ENCODE results near the gene CTNNA2.

Gene CTNNA2

DNA sequence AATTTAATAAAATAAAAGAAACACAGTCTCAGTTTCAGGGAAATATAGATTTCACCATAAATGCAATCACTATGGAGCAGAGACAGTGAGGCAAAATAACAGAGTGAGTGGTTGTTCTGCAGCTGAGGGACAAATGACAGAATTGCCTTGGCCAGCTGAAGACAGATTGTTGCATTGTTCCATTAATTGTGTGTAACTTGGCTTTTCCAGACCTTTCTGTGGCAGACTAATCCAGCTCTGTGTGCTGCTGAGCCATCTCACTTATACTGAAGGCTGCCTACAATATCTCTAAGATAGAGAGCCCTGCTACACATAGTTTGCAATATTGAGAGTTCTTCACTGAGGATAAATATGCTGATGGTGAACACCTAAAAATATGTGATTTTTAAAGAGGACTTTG lies 780.2 kb downstream of the CTNNA2 start:
- ATAC-seq: no peak
- TF ChIP-seq ZNF565 (CRISPR knock-in tag; conservative IDR thresholded peaks at IDR 0.05; ENCODE audit: low read depth) (no peak), ZFP3 (CRISPR knock-in tag; IDR thresholded peaks at IDR 0.05) (no peak), SNAI2 (CRISPR knock-in tag; IDR thresholded peaks at IDR 0.05) (no peak), RARB (CRISPR knock-in tag; IDR thresholded peaks at IDR 0.05) (no peak), CSDC2 (CRISPR knock-in tag; IDR thresholded peaks at IDR 0.05) (no peak), ZNF8 (CRISPR knock-in tag; IDR thresholded peaks at IDR 0.05) (no peak), ARNTL (CRISPR knock-in tag; IDR thresholded peaks at IDR 0.05; ENCODE audit: borderline replicate concordance, low read depth) (no peak), TCF4 (CRISPR knock-in tag; IDR thresholded peaks at IDR 0.05; ENCODE audit: borderline replicate concordance) (no peak), TOX (CRISPR knock-in tag; IDR thresholded peaks at IDR 0.05; ENCODE audit: borderline replicate concordance) (no peak), ZNF70 (CRISPR knock-in tag; IDR thresholded peaks at IDR 0.05) (no peak), PPARA (CRISPR knock-in tag; IDR thresholded peaks at IDR 0.05; ENCODE audit: borderline replicate concordance) (no peak), BACH2 (CRISPR knock-in tag; IDR thresholded peaks at IDR 0.05; ENCODE audit: borderline replicate concordance) (no peak), ZC3H10 (CRISPR knock-in tag; IDR thresholded peaks at IDR 0.05) (no peak)
- TF ChIP-seq, protein P1, sequence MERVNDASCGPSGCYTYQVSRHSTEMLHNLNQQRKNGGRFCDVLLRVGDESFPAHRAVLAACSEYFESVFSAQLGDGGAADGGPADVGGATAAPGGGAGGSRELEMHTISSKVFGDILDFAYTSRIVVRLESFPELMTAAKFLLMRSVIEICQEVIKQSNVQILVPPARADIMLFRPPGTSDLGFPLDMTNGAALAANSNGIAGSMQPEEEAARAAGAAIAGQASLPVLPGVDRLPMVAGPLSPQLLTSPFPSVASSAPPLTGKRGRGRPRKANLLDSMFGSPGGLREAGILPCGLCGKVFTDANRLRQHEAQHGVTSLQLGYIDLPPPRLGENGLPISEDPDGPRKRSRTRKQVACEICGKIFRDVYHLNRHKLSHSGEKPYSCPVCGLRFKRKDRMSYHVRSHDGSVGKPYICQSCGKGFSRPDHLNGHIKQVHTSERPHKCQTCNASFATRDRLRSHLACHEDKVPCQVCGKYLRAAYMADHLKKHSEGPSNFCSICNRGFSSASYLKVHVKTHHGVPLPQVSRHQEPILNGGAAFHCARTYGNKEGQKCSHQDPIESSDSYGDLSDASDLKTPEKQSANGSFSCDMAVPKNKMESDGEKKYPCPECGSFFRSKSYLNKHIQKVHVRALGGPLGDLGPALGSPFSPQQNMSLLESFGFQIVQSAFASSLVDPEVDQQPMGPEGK (CRISPR knock-in tag; IDR thresholded peaks at IDR 0.05; ENCODE audit: borderline replicate concordance): no peak
- TF ChIP-seq, protein P2, sequence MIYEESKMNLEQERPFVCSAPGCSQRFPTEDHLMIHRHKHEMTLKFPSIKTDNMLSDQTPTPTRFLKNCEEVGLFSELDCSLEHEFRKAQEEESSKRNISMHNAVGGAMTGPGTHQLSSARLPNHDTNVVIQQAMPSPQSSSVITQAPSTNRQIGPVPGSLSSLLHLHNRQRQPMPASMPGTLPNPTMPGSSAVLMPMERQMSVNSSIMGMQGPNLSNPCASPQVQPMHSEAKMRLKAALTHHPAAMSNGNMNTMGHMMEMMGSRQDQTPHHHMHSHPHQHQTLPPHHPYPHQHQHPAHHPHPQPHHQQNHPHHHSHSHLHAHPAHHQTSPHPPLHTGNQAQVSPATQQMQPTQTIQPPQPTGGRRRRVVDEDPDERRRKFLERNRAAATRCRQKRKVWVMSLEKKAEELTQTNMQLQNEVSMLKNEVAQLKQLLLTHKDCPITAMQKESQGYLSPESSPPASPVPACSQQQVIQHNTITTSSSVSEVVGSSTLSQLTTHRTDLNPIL (CRISPR knock-in tag; IDR thresholded peaks at IDR 0.05; ENCODE audit: low read depth): no peak

DNA sequence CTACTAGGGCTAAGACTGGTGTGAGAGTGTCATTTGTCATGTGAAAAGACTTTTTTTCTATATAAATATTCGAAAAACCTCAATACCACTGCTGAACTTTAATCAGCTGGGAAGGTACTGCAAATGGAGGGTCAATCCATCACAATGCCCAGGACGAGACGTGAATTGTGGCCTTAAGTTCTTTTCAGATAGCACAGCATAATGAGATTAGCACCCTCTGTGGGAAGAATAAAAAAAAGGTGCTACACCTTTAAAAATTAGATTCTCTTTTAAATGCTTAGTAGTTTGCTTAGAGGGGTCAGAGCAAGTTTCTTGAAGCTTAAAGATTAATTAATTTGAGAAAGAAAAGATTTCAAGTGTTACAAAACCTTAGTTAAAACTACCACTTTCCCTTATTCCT lies 786.1 kb downstream of the CTNNA2 start:
- no peak for ATAC-seq
- no peak for TF ChIP-seq ISL1 (CRISPR knock-in tag; IDR thresholded peaks at IDR 0.05)
- TF ChIP-seq ZFP3 (CRISPR knock-in tag; IDR thresholded peaks at IDR 0.05): no peak
- TF ChIP-seq GLIS3 (CRISPR knock-in tag; IDR thresholded peaks at IDR 0.05): no peak
- TF ChIP-seq SNAI2 (CRISPR knock-in tag; IDR thresholded peaks at IDR 0.05): no peak
- TF ChIP-seq, protein P2 (CRISPR knock-in tag; IDR thresholded peaks at IDR 0.05; ENCODE audit: low read depth): no peak

DNA sequence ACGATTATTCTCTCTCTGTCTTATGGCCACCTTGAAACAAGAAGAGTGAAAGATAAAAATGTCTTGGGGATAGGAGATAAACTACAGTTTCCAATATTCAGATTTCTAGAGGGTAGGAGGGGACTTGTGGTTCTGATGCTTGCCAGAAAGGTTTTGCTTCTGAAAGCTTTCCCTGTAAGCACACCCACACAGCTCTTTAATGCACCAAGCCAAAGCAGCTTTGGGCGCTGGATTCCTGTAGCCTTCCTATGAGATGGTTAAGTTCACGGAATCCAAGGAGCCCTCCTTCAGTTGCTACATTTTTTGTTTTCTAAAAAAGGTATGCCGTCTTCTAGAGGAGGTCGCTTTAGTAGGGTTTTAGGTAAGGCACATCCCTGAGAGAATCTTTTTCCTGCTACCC lies 786.8 kb downstream of the CTNNA2 start:
- no peak for ATAC-seq
- TF ChIP-seq TOX (CRISPR knock-in tag; IDR thresholded peaks at IDR 0.05; ENCODE audit: borderline replicate concordance) (no peak), ISL1 (CRISPR knock-in tag; IDR thresholded peaks at IDR 0.05) (no peak), RARB (CRISPR knock-in tag; IDR thresholded peaks at IDR 0.05) (no peak), GLIS3 (CRISPR knock-in tag; IDR thresholded peaks at IDR 0.05) (no peak), CSDC2 (CRISPR knock-in tag; IDR thresholded peaks at IDR 0.05) (no peak), TCF4 (CRISPR knock-in tag; IDR thresholded peaks at IDR 0.05; ENCODE audit: borderline replicate concordance) (no peak), ARNTL (CRISPR knock-in tag; IDR thresholded peaks at IDR 0.05; ENCODE audit: borderline replicate concordance, low read depth) (no peak), BACH2 (CRISPR knock-in tag; IDR thresholded peaks at IDR 0.05; ENCODE audit: borderline replicate concordance) (no peak), ZNF70 (CRISPR knock-in tag; IDR thresholded peaks at IDR 0.05) (no peak), ZFP3 (CRISPR knock-in tag; IDR thresholded peaks at IDR 0.05) (no peak), OSR1 (CRISPR knock-in tag; IDR thresholded peaks at IDR 0.05) (no peak), SNAI2 (CRISPR knock-in tag; IDR thresholded peaks at IDR 0.05) (no peak)
- TF ChIP-seq, protein P1 (CRISPR knock-in tag; IDR thresholded peaks at IDR 0.05; ENCODE audit: borderline replicate concordance): no peak
- TF ChIP-seq, protein P3, sequence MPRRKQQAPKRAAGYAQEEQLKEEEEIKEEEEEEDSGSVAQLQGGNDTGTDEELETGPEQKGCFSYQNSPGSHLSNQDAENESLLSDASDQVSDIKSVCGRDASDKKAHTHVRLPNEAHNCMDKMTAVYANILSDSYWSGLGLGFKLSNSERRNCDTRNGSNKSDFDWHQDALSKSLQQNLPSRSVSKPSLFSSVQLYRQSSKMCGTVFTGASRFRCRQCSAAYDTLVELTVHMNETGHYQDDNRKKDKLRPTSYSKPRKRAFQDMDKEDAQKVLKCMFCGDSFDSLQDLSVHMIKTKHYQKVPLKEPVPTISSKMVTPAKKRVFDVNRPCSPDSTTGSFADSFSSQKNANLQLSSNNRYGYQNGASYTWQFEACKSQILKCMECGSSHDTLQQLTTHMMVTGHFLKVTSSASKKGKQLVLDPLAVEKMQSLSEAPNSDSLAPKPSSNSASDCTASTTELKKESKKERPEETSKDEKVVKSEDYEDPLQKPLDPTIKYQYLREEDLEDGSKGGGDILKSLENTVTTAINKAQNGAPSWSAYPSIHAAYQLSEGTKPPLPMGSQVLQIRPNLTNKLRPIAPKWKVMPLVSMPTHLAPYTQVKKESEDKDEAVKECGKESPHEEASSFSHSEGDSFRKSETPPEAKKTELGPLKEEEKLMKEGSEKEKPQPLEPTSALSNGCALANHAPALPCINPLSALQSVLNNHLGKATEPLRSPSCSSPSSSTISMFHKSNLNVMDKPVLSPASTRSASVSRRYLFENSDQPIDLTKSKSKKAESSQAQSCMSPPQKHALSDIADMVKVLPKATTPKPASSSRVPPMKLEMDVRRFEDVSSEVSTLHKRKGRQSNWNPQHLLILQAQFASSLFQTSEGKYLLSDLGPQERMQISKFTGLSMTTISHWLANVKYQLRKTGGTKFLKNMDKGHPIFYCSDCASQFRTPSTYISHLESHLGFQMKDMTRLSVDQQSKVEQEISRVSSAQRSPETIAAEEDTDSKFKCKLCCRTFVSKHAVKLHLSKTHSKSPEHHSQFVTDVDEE (CRISPR knock-in tag; IDR thresholded peaks at IDR 0.05): no peak
- TF ChIP-seq, protein P4, sequence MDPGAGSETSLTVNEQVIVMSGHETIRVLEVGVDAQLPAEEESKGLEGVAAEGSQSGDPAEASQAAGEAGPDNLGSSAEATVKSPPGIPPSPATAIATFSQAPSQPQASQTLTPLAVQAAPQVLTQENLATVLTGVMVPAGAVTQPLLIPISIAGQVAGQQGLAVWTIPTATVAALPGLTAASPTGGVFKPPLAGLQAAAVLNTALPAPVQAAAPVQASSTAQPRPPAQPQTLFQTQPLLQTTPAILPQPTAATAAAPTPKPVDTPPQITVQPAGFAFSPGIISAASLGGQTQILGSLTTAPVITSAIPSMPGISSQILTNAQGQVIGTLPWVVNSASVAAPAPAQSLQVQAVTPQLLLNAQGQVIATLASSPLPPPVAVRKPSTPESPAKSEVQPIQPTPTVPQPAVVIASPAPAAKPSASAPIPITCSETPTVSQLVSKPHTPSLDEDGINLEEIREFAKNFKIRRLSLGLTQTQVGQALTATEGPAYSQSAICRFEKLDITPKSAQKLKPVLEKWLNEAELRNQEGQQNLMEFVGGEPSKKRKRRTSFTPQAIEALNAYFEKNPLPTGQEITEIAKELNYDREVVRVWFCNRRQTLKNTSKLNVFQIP (CRISPR knock-in tag; IDR thresholded peaks at IDR 0.05; ENCODE audit: borderline replicate concordance, low read depth): no peak
- TF ChIP-seq, protein P2 (CRISPR knock-in tag; IDR thresholded peaks at IDR 0.05; ENCODE audit: low read depth): no peak
